ENCODE results near the gene APOC3.

Gene APOC3

GRCh38 chr11:116874251-116874650, 44.5 kb downstream of the APOC3 start:
- no peaks in the 10 kb centered on the region for H3K9me3 Mint-ChIP-seq
- H3K4me1 Mint-ChIP-seq (ENCODE audit: low read depth), result peaks cover 12% of the 10 kb centered on the region
- intact Hi-C loops (cut with micrococcal nuclease), result loop anchor here (10.0 kb wide), 1 partner anchor 351 kb away; no protein-coding TSS in a partner anchor
- no peaks in the 10 kb centered on the region for H3K27me3 Mint-ChIP-seq
- no peak overlapping the region for H3K27ac Mint-ChIP-seq
- no peak overlapping the region for H3K4me3 Mint-ChIP-seq
- peaks cover 87% of the 10 kb centered on the region for H3K36me3 Mint-ChIP-seq (ENCODE audit: low read depth)

- no peak overlapping the region for H3K4me3 Mint-ChIP-seq
- intact Hi-C loops (cut with micrococcal nuclease), result loop anchor here (10.0 kb wide), 1 partner anchor 350 kb away; no protein-coding TSS in a partner anchor
- H3K36me3 Mint-ChIP-seq (ENCODE audit: low read depth), result peaks cover 78% of the 10 kb centered on the region
- peaks cover 18% of the 10 kb centered on the region for H3K4me1 Mint-ChIP-seq (ENCODE audit: low read depth)
- H3K27me3 Mint-ChIP-seq, result no peaks in the 10 kb centered on the region
- no peaks in the 10 kb centered on the region for H3K9me3 Mint-ChIP-seq
- no peak overlapping the region for H3K27ac Mint-ChIP-seq
These were observed 45.5 kb downstream of the APOC3 start for GRCh38 chr11:116875194-116875593.

GRCh38 chr11:116876656-116877055, 46.9 kb downstream of the APOC3 start:
- H3K27ac Mint-ChIP-seq, result no peak overlapping the region
- no peak overlapping the region for H3K4me3 Mint-ChIP-seq
- intact Hi-C loops (cut with micrococcal nuclease), result loop anchor here (10.0 kb wide), 1 partner anchor 348 kb away; no protein-coding TSS in a partner anchor
- H3K36me3 Mint-ChIP-seq (ENCODE audit: low read depth), result peaks cover 71% of the 10 kb centered on the region
- peaks cover 10% of the 10 kb centered on the region for H3K4me1 Mint-ChIP-seq (ENCODE audit: low read depth)
- no peaks in the 10 kb centered on the region for H3K27me3 Mint-ChIP-seq
- H3K9me3 Mint-ChIP-seq, result no peaks in the 10 kb centered on the region

GRCh38 chr11:116879800-116880625, 50.3 kb downstream of the APOC3 start:
- Mint-ChIP-seq H3K4me3 (no peak overlapping the region), H3K9me3 (no peaks in the 10 kb centered on the region), H3K27ac (no peak overlapping the region), H3K36me3 (ENCODE audit: low read depth) (peaks cover 38% of the 10 kb centered on the region), H3K4me1 (ENCODE audit: low read depth) (peaks cover 5% of the 10 kb centered on the region), H3K27me3 (no peaks in the 10 kb centered on the region)
- intact Hi-C loops (cut with micrococcal nuclease), result loop anchor here (1.0 to 10.0 kb wide), 2 partner anchors 226 to 345 kb away; no protein-coding TSS in a partner anchor

GRCh38 chr11:116881143-116881542, 51.4 kb downstream of the APOC3 start:
- no peaks in the 10 kb centered on the region for H3K9me3 Mint-ChIP-seq
- H3K36me3 Mint-ChIP-seq (ENCODE audit: low read depth), result peaks cover 27% of the 10 kb centered on the region
- H3K4me3 Mint-ChIP-seq, result no peak overlapping the region
- intact Hi-C loops (cut with micrococcal nuclease), result no loop called here
- no peaks in the 10 kb centered on the region for H3K27me3 Mint-ChIP-seq
- peaks cover 5% of the 10 kb centered on the region for H3K4me1 Mint-ChIP-seq (ENCODE audit: low read depth)
- H3K27ac Mint-ChIP-seq, result no peak overlapping the region

- intact Hi-C loops (cut with micrococcal nuclease), result no loop called here
- no peak overlapping the region for H3K27ac Mint-ChIP-seq
- peaks cover 25% of the 10 kb centered on the region for H3K36me3 Mint-ChIP-seq (ENCODE audit: low read depth)
- no peak overlapping the region for H3K4me3 Mint-ChIP-seq
- no peaks in the 10 kb centered on the region for H3K9me3 Mint-ChIP-seq
- no peaks in the 10 kb centered on the region for H3K27me3 Mint-ChIP-seq
- peaks cover 5% of the 10 kb centered on the region for H3K4me1 Mint-ChIP-seq (ENCODE audit: low read depth)
These were observed 52.7 kb downstream of the APOC3 start for GRCh38 chr11:116882386-116882785.
